ENCODE results near the gene P2RX3.

The P2RX3 gene

DNA sequence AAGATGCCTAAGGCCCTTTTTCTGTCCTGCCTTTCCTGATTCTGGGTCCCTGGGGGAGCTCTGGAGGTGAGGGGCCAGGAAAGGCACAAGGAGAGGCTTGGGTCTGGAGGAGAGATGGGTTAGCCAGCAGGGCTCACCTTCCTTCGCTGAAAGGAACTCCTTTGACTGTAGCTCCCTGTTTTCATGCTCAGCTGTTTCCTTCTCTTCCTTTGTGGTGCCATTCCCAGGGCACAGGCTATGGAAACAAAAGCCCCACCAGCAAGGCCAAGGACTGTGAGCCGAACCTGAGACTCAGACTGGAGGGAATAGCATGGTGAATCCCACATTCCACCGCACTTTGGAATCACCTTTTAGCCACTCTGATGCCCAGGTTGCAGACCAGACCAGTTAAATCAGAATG lies 78.3 kb downstream of the P2RX3 start:
- TF ChIP-seq SIN3A (IDR thresholded peaks at IDR 0.05; ENCODE audit: borderline replicate concordance, insufficient read depth, low read length) (no peak), POLR2AphosphoS5 (IDR thresholded peaks at IDR 0.05; ENCODE audit: low read depth, low read length) (no peak)

DNA sequence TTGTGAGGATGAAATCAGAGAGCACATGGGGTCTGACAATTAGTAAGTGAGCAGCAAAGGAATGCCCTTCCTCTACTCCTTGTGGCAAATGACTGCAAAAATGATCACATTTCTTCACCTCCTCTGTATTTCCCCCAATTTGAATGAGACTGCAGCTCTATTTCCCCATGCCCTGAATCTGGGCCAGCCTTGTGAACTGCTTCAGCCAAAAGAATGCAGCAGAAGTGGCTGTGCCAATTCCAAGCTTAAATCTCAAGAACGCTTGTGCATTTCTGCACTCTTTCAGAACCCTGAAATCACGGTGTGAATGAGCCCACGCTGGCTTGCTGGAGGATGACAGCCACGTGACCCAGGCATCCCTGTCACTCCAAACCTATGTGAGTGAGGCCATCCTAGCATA lies 78.9 kb downstream of the P2RX3 start:
- TF ChIP-seq TAF1 (IDR thresholded peaks at IDR 0.05; ENCODE audit: borderline replicate concordance, insufficient read depth, low read length) (no peak), SIN3A (IDR thresholded peaks at IDR 0.05; ENCODE audit: borderline replicate concordance, insufficient read depth, low read length) (no peak), POLR2AphosphoS5 (IDR thresholded peaks at IDR 0.05; ENCODE audit: low read depth, low read length) (no peak), FOXP2 (optimal IDR thresholded peaks at IDR 0.05; ENCODE audit: borderline replicate concordance, extremely low read depth, extremely low read length, insufficient read depth) (no peak)
- TF ChIP-seq, protein P1, sequence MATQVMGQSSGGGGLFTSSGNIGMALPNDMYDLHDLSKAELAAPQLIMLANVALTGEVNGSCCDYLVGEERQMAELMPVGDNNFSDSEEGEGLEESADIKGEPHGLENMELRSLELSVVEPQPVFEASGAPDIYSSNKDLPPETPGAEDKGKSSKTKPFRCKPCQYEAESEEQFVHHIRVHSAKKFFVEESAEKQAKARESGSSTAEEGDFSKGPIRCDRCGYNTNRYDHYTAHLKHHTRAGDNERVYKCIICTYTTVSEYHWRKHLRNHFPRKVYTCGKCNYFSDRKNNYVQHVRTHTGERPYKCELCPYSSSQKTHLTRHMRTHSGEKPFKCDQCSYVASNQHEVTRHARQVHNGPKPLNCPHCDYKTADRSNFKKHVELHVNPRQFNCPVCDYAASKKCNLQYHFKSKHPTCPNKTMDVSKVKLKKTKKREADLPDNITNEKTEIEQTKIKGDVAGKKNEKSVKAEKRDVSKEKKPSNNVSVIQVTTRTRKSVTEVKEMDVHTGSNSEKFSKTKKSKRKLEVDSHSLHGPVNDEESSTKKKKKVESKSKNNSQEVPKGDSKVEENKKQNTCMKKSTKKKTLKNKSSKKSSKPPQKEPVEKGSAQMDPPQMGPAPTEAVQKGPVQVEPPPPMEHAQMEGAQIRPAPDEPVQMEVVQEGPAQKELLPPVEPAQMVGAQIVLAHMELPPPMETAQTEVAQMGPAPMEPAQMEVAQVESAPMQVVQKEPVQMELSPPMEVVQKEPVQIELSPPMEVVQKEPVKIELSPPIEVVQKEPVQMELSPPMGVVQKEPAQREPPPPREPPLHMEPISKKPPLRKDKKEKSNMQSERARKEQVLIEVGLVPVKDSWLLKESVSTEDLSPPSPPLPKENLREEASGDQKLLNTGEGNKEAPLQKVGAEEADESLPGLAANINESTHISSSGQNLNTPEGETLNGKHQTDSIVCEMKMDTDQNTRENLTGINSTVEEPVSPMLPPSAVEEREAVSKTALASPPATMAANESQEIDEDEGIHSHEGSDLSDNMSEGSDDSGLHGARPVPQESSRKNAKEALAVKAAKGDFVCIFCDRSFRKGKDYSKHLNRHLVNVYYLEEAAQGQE (IDR thresholded peaks at IDR 0.05; ENCODE audit: insufficient read depth in 1 of 2, low read depth in 2 of 2, low read length in 2 of 2) = no peak

DNA sequence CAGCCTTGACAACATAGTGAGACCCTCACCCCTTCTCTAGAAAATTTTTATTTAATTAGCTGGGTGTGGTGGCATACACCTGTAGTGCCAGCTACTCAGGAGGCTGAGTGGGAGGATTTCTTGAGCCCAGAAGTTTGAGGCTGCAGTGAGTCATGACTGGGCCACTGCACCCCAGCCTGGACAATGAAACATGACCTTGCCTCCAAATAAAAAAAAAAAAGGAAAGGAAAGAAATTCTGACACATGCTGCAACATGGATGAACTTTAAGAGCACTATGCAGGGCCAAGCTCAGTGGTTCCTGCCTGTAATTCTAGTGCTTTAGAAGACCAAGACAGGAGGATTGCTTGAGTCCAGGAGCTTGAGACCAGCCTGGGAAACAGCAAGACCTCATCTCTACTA lies 80.0 kb downstream of the P2RX3 start:
- TF ChIP-seq, protein P1 (IDR thresholded peaks at IDR 0.05; ENCODE audit: insufficient read depth in 1 of 2, low read depth in 2 of 2, low read length in 2 of 2) = no peak
- no peak for TF ChIP-seq SIN3A (IDR thresholded peaks at IDR 0.05; ENCODE audit: borderline replicate concordance, insufficient read depth, low read length)
- TF ChIP-seq POLR2AphosphoS5 (IDR thresholded peaks at IDR 0.05; ENCODE audit: low read depth, low read length) = no peak
- no peak for TF ChIP-seq FOXP2 (optimal IDR thresholded peaks at IDR 0.05; ENCODE audit: borderline replicate concordance, extremely low read depth, extremely low read length, insufficient read depth)
- no peak for TF ChIP-seq TAF1 (IDR thresholded peaks at IDR 0.05; ENCODE audit: borderline replicate concordance, insufficient read depth, low read length)

DNA sequence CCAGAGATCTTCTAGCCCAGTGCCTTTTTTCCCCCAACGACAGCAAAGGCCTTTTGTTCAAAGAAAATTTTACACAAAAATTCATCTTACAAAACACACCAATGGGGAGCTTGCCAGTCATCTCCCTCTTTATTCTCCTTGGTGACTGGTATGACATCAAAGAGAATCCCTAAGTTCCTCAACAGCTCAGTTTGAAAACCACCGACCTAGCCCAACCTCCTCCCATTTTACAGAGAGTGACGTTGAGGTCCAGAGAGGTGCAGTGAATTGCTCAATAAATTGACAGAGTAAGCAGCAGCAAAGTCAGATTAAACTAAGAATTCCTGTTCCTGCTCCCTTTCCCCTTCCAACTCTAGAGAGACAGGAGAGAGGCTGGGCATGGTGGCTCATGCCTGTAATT lies 81.0 kb downstream of the P2RX3 start:
- TF ChIP-seq SIN3A (IDR thresholded peaks at IDR 0.05; ENCODE audit: borderline replicate concordance, insufficient read depth, low read length) (no peak), FOXP2 (optimal IDR thresholded peaks at IDR 0.05; ENCODE audit: borderline replicate concordance, extremely low read depth, extremely low read length, insufficient read depth) (no peak), POLR2AphosphoS5 (IDR thresholded peaks at IDR 0.05; ENCODE audit: low read depth, low read length) (no peak), TAF1 (IDR thresholded peaks at IDR 0.05; ENCODE audit: borderline replicate concordance, insufficient read depth, low read length) (no peak)
- TF ChIP-seq, protein P1 (IDR thresholded peaks at IDR 0.05; ENCODE audit: insufficient read depth in 1 of 2, low read depth in 2 of 2, low read length in 2 of 2) = no peak

DNA sequence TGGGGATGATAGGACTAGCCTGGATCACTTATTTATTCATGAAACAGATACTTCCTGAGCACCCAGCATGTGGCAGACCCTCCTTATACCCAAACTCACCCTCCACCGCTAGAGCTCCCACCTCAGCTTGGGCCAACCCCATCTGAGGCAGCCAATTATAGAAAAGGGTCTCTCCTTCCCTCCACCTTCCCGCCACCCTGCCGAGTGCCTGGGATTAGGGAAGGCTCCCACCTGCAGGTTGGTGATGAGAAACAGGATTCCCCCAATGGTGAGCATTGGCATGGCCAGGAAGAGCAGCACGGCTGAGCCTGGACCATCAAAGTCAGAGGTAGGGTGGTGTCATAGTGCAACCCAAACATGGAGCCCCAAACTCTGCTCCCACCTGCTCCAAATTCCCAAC lies 82.9 kb downstream of the P2RX3 start:
- TF ChIP-seq SIN3A (IDR thresholded peaks at IDR 0.05; ENCODE audit: borderline replicate concordance, insufficient read depth, low read length) (no peak), POLR2AphosphoS5 (IDR thresholded peaks at IDR 0.05; ENCODE audit: low read depth, low read length) (no peak), FOXP2 (optimal IDR thresholded peaks at IDR 0.05; ENCODE audit: borderline replicate concordance, extremely low read depth, extremely low read length, insufficient read depth) (no peak), TAF1 (IDR thresholded peaks at IDR 0.05; ENCODE audit: borderline replicate concordance, insufficient read depth, low read length) (no peak)
- TF ChIP-seq, protein P1 (IDR thresholded peaks at IDR 0.05; ENCODE audit: insufficient read depth in 1 of 2, low read depth in 2 of 2, low read length in 2 of 2) = no peak

Data from PFSK-1 (cell line).